Keratinocyte (primary cell): ENCODE data around the gene EP300. TPM values are rescaled to one million over a fixed set of nuclear protein-coding genes. Genes with fewer than 3 reads are reported as not detected.

Experiments used
- DNase-seq: peaks from one replicate; pipeline ENCODE4 v3.0.0-alpha.2; 2011; ENCODE audit warnings: low read depth, missing footprints, low spot score
- FAIRE-seq: peaks from 2 replicates; lab custom pipeline; 2011; peaks lifted over from hg19 to GRCh38; lab: Jason Lieb, UNC
- H2AFZ ChIP-seq: 2 replicates; pipeline ENCODE4 v1.6.0; 2012; ENCODE audit warnings: low read length, control low read depth, inconsistent platforms; ENCODE audit not compliant: control insufficient read depth
- H3K27ac ChIP-seq: 2 replicates; pipeline ENCODE4 v1.5.1; 2011; ENCODE audit warnings: low read length; ENCODE audit not compliant: control insufficient read depth, insufficient read depth
- H3K27me3 ChIP-seq: 3 replicates; pipeline ENCODE4 v1.6.0; 2011; ENCODE audit warnings: low read length; ENCODE audit not compliant: control insufficient read depth, insufficient read depth; ENCODE audit errors: extremely low read depth
- H3K36me3 ChIP-seq, 2 experiments: 2 replicates in 1 of 2; 3 replicates in 1 of 2; pipeline ENCODE4 v1.5.1; 2011; ENCODE audit warnings: low read length in 2 of 2, mild to moderate bottlenecking in 1 of 2; ENCODE audit not compliant: control insufficient read depth in 2 of 2, insufficient read depth in 2 of 2; ENCODE audit errors: extremely low read depth in 1 of 2
- H3K4me1 ChIP-seq: 3 replicates; pipeline ENCODE4 v1.5.1; 2011; ENCODE audit warnings: low read length; ENCODE audit not compliant: control insufficient read depth, insufficient read depth; ENCODE audit errors: extremely low read depth
- H3K4me2 ChIP-seq: 3 replicates; pipeline ENCODE4 v1.6.0; 2011; ENCODE audit warnings: low read depth, low read length; ENCODE audit not compliant: control insufficient read depth, insufficient read depth; ENCODE audit errors: extremely low read depth
- H3K4me3 ChIP-seq, 3 experiments: fragments of 200-600 bp in 1 of 3; sonication (generic) in 1 of 3; 2 replicates in 2 of 3; 3 replicates in 1 of 3; pipeline ENCODE4 v1.5.1; 2011 to 2016; ENCODE audit warnings: low read length in 3 of 3, mild to moderate bottlenecking in 3 of 3, control low read depth in 2 of 3, inconsistent platforms in 1 of 3, low read depth in 1 of 3, mixed read lengths in 1 of 3, mixed run types in 1 of 3, moderate library complexity in 1 of 3; ENCODE audit not compliant: control insufficient read depth in 2 of 3, insufficient read depth in 2 of 3; ENCODE audit errors: extremely low read depth in 1 of 3
- H3K79me2 ChIP-seq: 2 replicates; pipeline ENCODE4 v1.6.0; 2012; ENCODE audit warnings: low read length; ENCODE audit not compliant: control insufficient read depth, insufficient read depth
- H3K9ac ChIP-seq: 3 replicates; pipeline ENCODE4 v1.6.0; 2011; ENCODE audit warnings: low read length; ENCODE audit not compliant: control insufficient read depth, insufficient read depth; ENCODE audit errors: extremely low read depth
- H3K9me1 ChIP-seq: 3 replicates; pipeline ENCODE4 v1.6.0; 2011; ENCODE audit warnings: low read length; ENCODE audit not compliant: control insufficient read depth, insufficient read depth; ENCODE audit errors: extremely low read depth
- H3K9me3 ChIP-seq: 2 replicates; pipeline ENCODE4 v1.5.1; 2012; ENCODE audit warnings: low read depth, low read length; ENCODE audit not compliant: control insufficient read depth
- H4K20me1 ChIP-seq: 3 replicates; pipeline ENCODE4 v1.6.0; 2011; ENCODE audit warnings: low read length; ENCODE audit not compliant: control insufficient read depth, insufficient read depth; ENCODE audit errors: extremely low read depth
- CTCF ChIP-seq, 3 experiments: IDR thresholded peaks in 1 of 3; conservative IDR thresholded peaks in 1 of 3; optimal IDR thresholded peaks in 1 of 3; 2 replicates in 2 of 3; 3 replicates in 1 of 3; pipeline versions ENCODE3 to v1.5.1; 2011; ENCODE audit warnings: low read length in 3 of 3, mild to moderate bottlenecking in 3 of 3, moderate library complexity in 2 of 3, control low read depth in 1 of 3, inconsistent platforms in 1 of 3; ENCODE audit not compliant: insufficient read depth in 2 of 3; ENCODE audit errors: extremely low read depth in 1 of 3
- EZH2 ChIP-seq: IDR thresholded peaks from one replicate; pipeline ENCODE4 v1.6.1; 2012; ENCODE audit warnings: inconsistent platforms, mild to moderate bottlenecking, low read length, moderate library complexity
- dilution Hi-C: fragments of 300-500 bp; cut with MboI; formaldehyde crosslinking; loops from one replicate; pipeline ENCODE4 v1.7.0; 2020; ENCODE audit warnings: low sequenced_read_pairs; ENCODE audit not compliant: extremely low pct_ligation_motif_present
- polyA plus RNA-seq, 5 experiments: library from polyadenylated mRNA; depleted of rRNA in 3 of 5; stranded (reverse) in 3 of 5; stranded (forward) in 1 of 5; unstranded in 1 of 5; fragments of >200 nt; gene quantifications; 1 replicate in 1 of 5; 2 replicates in 3 of 5; 3 replicates in 1 of 5; pipeline versions ENCODE4 v1.2.1 to v1.2.3, GENCODE V29; 2011 to 2012; ENCODE audit warnings: missing spikeins in 2 of 5, low read depth in 1 of 5, low replicate concordance in 1 of 5

Gene EP300
- polyA plus RNA-seq, 1 donor (not counting 4 experiments of a cell fraction or from before 2014, with no cell fraction given): 10.5 TPM

- H3K27me3 ChIP-seq: no peaks in the 10 kb centered on the region
- FAIRE-seq (no peak), DNase-seq (no peak)
- no peak overlapping the region for H3K4me3 ChIP-seq
- no peak overlapping the region for H3K27ac ChIP-seq
- no peaks in the 10 kb centered on the region for H3K79me2 ChIP-seq
- peaks cover 6% of the 10 kb centered on the region for H3K4me1 ChIP-seq
- no peak overlapping the region for H3K9ac ChIP-seq
- H2AFZ ChIP-seq: no peak overlapping the region
- no peaks in the 10 kb centered on the region for H4K20me1 ChIP-seq
- no peak overlapping the region for H3K4me2 ChIP-seq
- TF ChIP-seq EZH2 (no peak), CTCF (optimal IDR thresholded peaks at IDR 0.05 in 1 of 3, IDR thresholded peaks at IDR 0.05 in 1 of 3, conservative IDR thresholded peaks at IDR 0.05 in 1 of 3; ENCODE audit: extremely low read depth in 1 of 3, insufficient read depth in 2 of 3, low read length in 3 of 3) (no peak)
- no peaks in the 10 kb centered on the region for H3K9me3 ChIP-seq
- H3K9me1 ChIP-seq: no peaks in the 10 kb centered on the region
- dilution Hi-C loops: no loop called here
- H3K36me3 ChIP-seq: peaks cover 45 to 48% of the 10 kb centered on the region in 2 experiments
Observed at GRCh38 chr22:41223535-41223934, 131.1 kb downstream of the EP300 start.

- no peaks in the 10 kb centered on the region for H3K27me3 ChIP-seq
- no peak overlapping the region for H3K9ac ChIP-seq
- H2AFZ ChIP-seq: no peak overlapping the region
- DNase-seq (no peak), FAIRE-seq (no peak)
- peaks cover 44 to 51% of the 10 kb centered on the region in 2 experiments for H3K36me3 ChIP-seq
- no peak overlapping the region for H3K27ac ChIP-seq
- no peaks in the 10 kb centered on the region for H4K20me1 ChIP-seq
- TF ChIP-seq EZH2 (no peak), CTCF (optimal IDR thresholded peaks at IDR 0.05 in 1 of 3, IDR thresholded peaks at IDR 0.05 in 1 of 3, conservative IDR thresholded peaks at IDR 0.05 in 1 of 3; ENCODE audit: extremely low read depth in 1 of 3, insufficient read depth in 2 of 3, low read length in 3 of 3) (no peak)
- dilution Hi-C loops: no loop called here
- H3K79me2 ChIP-seq: no peaks in the 10 kb centered on the region
- H3K4me3 ChIP-seq: no peak overlapping the region
- H3K4me2 ChIP-seq: no peak overlapping the region
- H3K4me1 ChIP-seq: peaks cover 8% of the 10 kb centered on the region
- H3K9me1 ChIP-seq: no peaks in the 10 kb centered on the region
- no peaks in the 10 kb centered on the region for H3K9me3 ChIP-seq
Observed at GRCh38 chr22:41226723-41227655, 134.6 kb downstream of the EP300 start.
